ENCODE results near the gene SNN. TPM values are rescaled to one million over a fixed set of nuclear protein-coding genes. Genes with fewer than 3 reads are reported as not detected.

The SNN gene
- total RNA-seq, 1 donor from 2014 or later, result 27.6 TPM

GRCh38 chr16:11657556-11657955 lies 10.7 kb upstream of the SNN start:
- DNase-seq (ENCODE audit: low read depth) (no peak), FAIRE-seq (no peak)
- Histone ChIP-seq H3K4me3 (ENCODE audit: low read depth, low read length) (no peak overlapping the region), H3K36me3 (ENCODE audit: control insufficient read depth, insufficient read depth, low read length) (no peaks in the 10 kb centered on the region), H3K27me3 (ENCODE audit: control insufficient read depth, insufficient read depth, low read length) (no peaks in the 10 kb centered on the region)
- no peak for TF ChIP-seq CTCF (IDR thresholded peaks at IDR 0.05; ENCODE audit: insufficient read depth, low read length, severe bottlenecking)

- no peak overlapping the region for H3K4me3 ChIP-seq (ENCODE audit: low read depth, low read length)
- H3K27me3 ChIP-seq (ENCODE audit: control insufficient read depth, insufficient read depth, low read length), result no peaks in the 10 kb centered on the region
- FAIRE-seq (no peak), DNase-seq (ENCODE audit: low read depth) (peak; percentile 87)
- H3K36me3 ChIP-seq (ENCODE audit: control insufficient read depth, insufficient read depth, low read length), result no peaks in the 10 kb centered on the region
- TF ChIP-seq CTCF (IDR thresholded peaks at IDR 0.05; ENCODE audit: insufficient read depth, low read length, severe bottlenecking), result no peak
These were observed 9.2 kb upstream of the SNN start for GRCh38 chr16:11658896-11659708.

- DNase-seq (ENCODE audit: low read depth) (no peak), FAIRE-seq (no peak)
- H3K27me3 ChIP-seq (ENCODE audit: control insufficient read depth, insufficient read depth, low read length), result no peaks in the 10 kb centered on the region
- TF ChIP-seq CTCF (IDR thresholded peaks at IDR 0.05; ENCODE audit: insufficient read depth, low read length, severe bottlenecking), result no peak
- H3K4me3 ChIP-seq (ENCODE audit: low read depth, low read length), result no peak overlapping the region
- no peaks in the 10 kb centered on the region for H3K36me3 ChIP-seq (ENCODE audit: control insufficient read depth, insufficient read depth, low read length)
These were observed 7.7 kb upstream of the SNN start for GRCh38 chr16:11660565-11660964.

- DNase-seq (ENCODE audit: low read depth) (no peak), FAIRE-seq (no peak)
- Histone ChIP-seq H3K4me3 (ENCODE audit: low read depth, low read length) (no peak overlapping the region), H3K36me3 (ENCODE audit: control insufficient read depth, insufficient read depth, low read length) (no peaks in the 10 kb centered on the region), H3K27me3 (ENCODE audit: control insufficient read depth, insufficient read depth, low read length) (no peaks in the 10 kb centered on the region)
- TF ChIP-seq CTCF (IDR thresholded peaks at IDR 0.05; ENCODE audit: insufficient read depth, low read length, severe bottlenecking), result no peak
These were observed 5.7 kb upstream of the SNN start for GRCh38 chr16:11662582-11662981.

- no peak for FAIRE-seq
- H3K4me3 ChIP-seq (ENCODE audit: low read depth, low read length), result no peak overlapping the region
- DNase-seq (ENCODE audit: low read depth), result no peak
- no peaks in the 10 kb centered on the region for H3K36me3 ChIP-seq (ENCODE audit: control insufficient read depth, insufficient read depth, low read length)
- no peak for TF ChIP-seq CTCF (IDR thresholded peaks at IDR 0.05; ENCODE audit: insufficient read depth, low read length, severe bottlenecking)
- no peaks in the 10 kb centered on the region for H3K27me3 ChIP-seq (ENCODE audit: control insufficient read depth, insufficient read depth, low read length)
These were observed 3.2 kb upstream of the SNN start for GRCh38 chr16:11665071-11665491.
